HG02610 (cell line): ENCODE results near the gene SLC4A7.
"Not testable (repeated sequence)": the region's sequence is repeated elsewhere in the genome, so short reads cannot be mapped to it uniquely, and the experiment has no call there.

Experiments used
- ATAC-seq: cut with Tn5 transposase; IDR thresholded peaks from one replicate; pipeline ENCODE4 v1.9.1; 2021; ENCODE audit warnings: mild to moderate bottlenecking, moderate library complexity; ENCODE audit not compliant: unreplicated experiment

Gene SLC4A7

GRCh38 chr3:27484015-27484844 is at the start of gene SLC4A7:
Gene SLC4A7, minus strand, starts transcription at chr3:27484384. Its CDS starts 258 bp downstream, at chr3:27484126.
- peak; percentile 96 for ATAC-seq

GRCh38 chr3:27533261-27533607 is 49.0 kb upstream of the SLC4A7 start:
- no peak for ATAC-seq

DNA sequence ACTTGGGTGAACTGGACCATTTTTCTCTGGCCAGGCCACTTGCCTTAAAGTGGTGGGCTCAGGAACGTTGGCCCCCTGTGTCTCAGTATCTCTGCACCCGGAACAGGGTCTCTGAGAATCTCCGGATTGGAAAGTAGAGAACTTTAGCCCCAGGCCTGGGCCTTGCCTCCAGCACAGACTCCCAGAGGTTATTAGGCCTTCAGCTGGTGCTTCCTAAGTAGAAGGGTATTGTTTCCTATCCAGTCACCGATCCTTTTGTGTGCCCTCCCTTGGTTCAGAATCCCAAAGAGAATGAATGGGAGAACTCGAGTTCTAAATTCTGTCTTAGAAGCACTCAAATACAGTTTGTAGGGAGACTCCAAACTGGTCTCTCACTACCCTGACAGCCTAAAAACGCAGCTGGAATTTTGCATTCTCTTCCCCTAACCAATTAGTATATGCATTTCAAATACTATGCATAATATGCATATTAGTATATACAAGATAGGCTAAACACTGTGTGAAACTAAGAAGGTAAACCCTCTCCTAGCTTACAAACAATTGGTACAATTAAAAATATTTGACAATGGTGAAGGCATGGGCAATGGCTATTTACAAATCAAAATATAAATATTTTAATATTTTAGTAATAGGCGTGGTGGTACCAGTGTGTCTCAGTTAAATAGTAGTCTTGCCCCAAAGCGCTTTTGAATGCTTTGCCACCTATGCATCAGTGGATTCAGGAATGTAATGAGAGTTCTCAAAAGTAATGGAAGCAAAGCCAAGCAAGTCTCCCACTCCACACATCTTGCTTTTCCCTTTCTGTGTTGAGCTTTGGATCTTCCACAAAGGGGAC is 48.5 kb upstream of the SLC4A7 start:
- no peak for ATAC-seq

GRCh38 chr3:27531193-27531751 is 47.1 kb upstream of the SLC4A7 start:
- not testable (repeated sequence) for ATAC-seq

GRCh38 chr3:27528791-27529190 is 44.6 kb upstream of the SLC4A7 start:
- no peak for ATAC-seq

DNA sequence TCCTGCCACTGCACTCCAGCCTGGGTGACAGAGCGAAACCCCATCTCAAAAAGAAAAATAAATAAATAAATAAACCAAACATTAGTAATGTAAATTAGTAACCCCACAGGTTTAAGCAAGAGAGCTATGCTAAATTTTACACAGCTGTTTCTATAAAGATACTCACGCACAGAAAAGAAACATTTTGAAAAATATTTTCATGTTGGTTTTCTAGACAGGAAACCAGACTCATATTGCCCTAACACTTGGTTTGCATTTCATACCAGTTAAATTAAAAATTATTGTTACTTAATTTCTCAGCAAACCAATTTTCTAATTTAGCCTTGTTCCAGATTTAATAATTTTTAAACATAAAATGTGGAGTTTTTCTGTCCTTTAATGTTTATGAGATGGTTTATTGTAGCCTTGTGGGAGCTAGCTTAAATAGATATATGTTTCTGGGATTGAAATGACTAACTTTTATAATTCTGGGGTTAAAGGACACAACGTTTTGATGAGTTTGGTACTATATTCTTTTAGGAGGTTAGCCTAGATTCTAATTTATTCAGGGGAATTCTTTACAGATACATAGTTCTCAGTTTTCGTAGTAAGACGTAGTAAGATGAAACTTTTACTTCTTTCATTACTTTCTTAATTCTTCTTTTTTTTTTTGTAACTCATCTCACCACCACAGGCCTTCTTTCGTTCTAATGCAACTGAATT is 42.6 kb upstream of the SLC4A7 start:
- ATAC-seq, result no peak

DNA sequence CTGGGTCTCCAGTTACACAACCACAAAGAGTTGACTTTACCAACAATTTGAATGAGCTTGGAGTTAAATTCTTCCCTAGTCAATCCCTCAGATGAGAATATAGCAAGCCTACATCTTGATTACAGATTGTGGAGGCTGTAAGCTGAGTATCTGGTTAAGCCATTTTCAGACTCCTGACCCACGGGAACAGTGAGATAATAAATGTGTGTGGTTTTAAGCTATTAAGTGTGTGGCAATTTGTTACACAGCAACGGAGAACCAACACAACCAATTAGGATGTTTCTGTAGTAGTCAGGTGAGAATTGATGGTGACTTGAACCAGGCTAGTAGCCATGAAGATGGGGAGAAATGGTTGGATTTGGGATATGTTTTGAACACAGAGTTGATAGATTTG is 37.7 kb upstream of the SLC4A7 start:
- ATAC-seq, result no peak

- ATAC-seq, result no peak
These were observed 37.1 kb upstream of the SLC4A7 start for GRCh38 chr3:27521179-27521871.

- no peak for ATAC-seq
These were observed 27.7 kb upstream of the SLC4A7 start for GRCh38 chr3:27511724-27512422.

- ATAC-seq, result no peak
These were observed 25.2 kb upstream of the SLC4A7 start for GRCh38 chr3:27509376-27509775.

DNA sequence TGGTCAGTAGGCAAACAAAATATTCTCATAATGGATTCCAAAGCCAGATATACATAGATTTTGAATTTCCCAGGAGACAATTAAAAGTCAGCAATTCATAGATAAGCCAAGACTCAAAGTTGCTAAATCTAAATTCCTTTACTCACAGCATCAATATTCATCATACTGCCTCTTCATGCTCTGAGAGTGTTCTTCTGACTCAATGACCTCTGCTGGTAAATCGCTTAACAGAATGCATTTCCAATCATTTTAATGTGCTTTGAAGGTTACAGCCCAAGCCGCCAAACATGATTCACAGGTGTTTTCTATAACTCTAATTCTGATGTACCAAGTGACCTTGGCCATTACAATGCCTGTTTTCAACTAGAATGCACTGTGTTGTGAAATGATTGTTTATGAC is 24.2 kb upstream of the SLC4A7 start:
- no peak for ATAC-seq

- no peak for ATAC-seq
These were observed 23.5 kb upstream of the SLC4A7 start for GRCh38 chr3:27507515-27508266.

DNA sequence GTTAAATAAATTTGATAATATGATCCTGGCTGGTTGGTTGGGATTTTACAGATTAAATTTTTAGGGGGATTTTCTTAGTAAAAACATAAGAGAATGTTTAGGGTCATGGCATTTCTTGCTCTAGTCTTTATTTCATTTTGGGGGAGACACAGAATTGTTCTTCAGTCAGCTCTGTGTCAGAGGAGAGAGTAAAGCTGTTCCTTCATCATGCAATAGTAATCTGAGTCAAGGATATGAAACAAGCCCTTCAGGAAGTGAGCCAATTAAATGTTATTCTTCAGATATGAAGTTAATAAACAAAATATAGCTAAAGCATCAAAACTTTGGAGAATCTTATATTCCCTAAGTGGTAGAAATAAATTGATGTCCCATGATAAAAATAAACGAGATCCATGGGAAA is 22.9 kb upstream of the SLC4A7 start:
- no peak for ATAC-seq

GRCh38 chr3:27504749-27505148 is 20.6 kb upstream of the SLC4A7 start:
- no peak for ATAC-seq

- ATAC-seq, result no peak
These were observed 19.3 kb upstream of the SLC4A7 start for GRCh38 chr3:27503526-27503925.

GRCh38 chr3:27501759-27502158 is 17.6 kb upstream of the SLC4A7 start:
- ATAC-seq, result no peak

DNA sequence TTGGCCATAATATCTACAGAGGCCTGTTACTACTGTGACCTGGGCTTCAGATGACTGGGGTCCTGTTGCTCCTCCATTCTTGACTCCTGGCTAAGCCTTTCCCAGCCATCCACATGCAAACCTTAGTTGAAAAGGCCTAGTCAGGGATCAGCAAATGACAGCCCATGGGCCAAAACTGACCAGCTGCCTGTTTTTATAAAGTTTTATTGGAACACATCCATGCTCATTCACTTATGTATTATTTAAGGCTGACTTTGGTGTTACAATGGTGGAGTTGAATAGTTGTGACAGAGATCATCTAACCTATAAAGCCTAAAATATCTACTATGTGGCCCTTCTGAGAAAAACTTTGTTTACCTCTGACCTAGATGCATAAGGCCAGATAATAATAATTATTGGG is 16.8 kb upstream of the SLC4A7 start:
- no peak for ATAC-seq

DNA sequence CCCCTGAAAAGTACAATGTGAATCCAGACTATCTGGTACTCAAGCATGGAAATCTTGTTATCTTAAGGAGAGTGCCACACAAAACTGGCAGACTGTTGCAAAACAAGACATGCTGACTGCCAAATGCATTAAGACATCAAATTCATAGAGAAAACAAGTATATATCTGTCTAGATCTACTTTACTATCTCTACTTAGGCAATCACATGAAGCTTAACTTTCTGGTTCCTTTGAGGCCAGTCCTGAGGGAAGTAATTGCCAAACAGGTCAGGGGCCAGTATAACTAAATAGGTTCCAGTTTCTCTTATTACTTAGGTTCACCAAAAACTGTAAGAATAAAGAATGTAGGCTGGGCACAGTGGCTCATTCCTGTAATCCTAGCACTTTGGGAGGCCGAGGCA is 15.9 kb upstream of the SLC4A7 start:
- no peak for ATAC-seq

- ATAC-seq, result no peak
These were observed 10.6 kb upstream of the SLC4A7 start for GRCh38 chr3:27494784-27495183.
